ENCODE measurements around the gene POLR2F. TPM values are rescaled to one million over a fixed set of nuclear protein-coding genes. Genes with fewer than 3 reads are reported as not detected.

POLR2F gene
- total RNA-seq, 1 donor from 2014 or later, result 113 TPM

- DNase-seq, result peak; percentile 49
- Mint-ChIP-seq H3K4me3 (no peak overlapping the region), H3K4me1 (peaks cover 12% of the 10 kb centered on the region), H3K36me3 (ENCODE audit: low read depth) (peaks cover 19% of the 10 kb centered on the region), H3K9me3 (no peaks in the 10 kb centered on the region), H3K27me3 (no peaks in the 10 kb centered on the region), H3K27ac (peak overlapping the region; percentile 20)
- intact Hi-C loops (cut with micrococcal nuclease), result no loop called here
Observed at GRCh38 chr22:37917874-37918548, 35.5 kb upstream of the POLR2F start.

GRCh38 chr22:37918580-37919270, 34.8 kb upstream of the POLR2F start:
- intact Hi-C loops (cut with micrococcal nuclease), result no loop called here
- Mint-ChIP-seq H3K4me1 (peaks cover 8% of the 10 kb centered on the region), H3K27me3 (no peaks in the 10 kb centered on the region), H3K36me3 (ENCODE audit: low read depth) (peaks cover 18% of the 10 kb centered on the region), H3K27ac (peak overlapping the region; percentile 20), H3K9me3 (no peaks in the 10 kb centered on the region), H3K4me3 (no peak overlapping the region)
- DNase-seq, result no peak

DNA sequence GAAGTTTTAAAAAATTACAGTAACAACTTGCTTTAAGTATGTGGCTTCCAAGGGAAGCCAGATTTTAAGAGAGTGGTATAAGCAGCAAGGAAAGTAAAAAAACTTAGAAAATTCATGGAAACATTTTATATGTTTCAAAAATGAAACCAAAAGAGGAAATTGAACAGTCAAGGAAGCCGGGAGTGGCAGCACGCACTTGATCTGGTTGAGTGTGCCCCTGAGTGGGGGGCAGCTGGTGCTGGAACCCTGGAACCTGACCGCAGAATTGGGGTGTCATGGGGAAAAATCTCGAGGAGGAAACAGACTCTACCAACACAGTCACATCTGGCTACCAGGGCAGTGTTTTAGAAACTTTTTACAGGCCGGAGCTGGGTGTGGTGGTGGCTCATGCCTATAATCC, 33.4 kb upstream of the POLR2F start:
- peak overlapping the region; percentile 72 for H3K4me3 Mint-ChIP-seq
- H3K4me1 Mint-ChIP-seq, result peaks cover 8% of the 10 kb centered on the region
- peak overlapping the region; percentile 93 for H3K27ac Mint-ChIP-seq
- H3K36me3 Mint-ChIP-seq (ENCODE audit: low read depth), result peaks cover 16% of the 10 kb centered on the region
- peak; percentile 67 for DNase-seq
- no peaks in the 10 kb centered on the region for H3K9me3 Mint-ChIP-seq
- no peaks in the 10 kb centered on the region for H3K27me3 Mint-ChIP-seq
- intact Hi-C loops (cut with micrococcal nuclease), result no loop called here

- Mint-ChIP-seq H3K36me3 (ENCODE audit: low read depth) (peaks cover 12% of the 10 kb centered on the region), H3K27ac (no peak overlapping the region), H3K4me1 (peaks cover 8% of the 10 kb centered on the region), H3K9me3 (no peaks in the 10 kb centered on the region), H3K4me3 (no peak overlapping the region), H3K27me3 (no peaks in the 10 kb centered on the region)
- intact Hi-C loops (cut with micrococcal nuclease), result no loop called here
- DNase-seq, result no peak
Observed at GRCh38 chr22:37922191-37922590, 31.3 kb upstream of the POLR2F start.

DNA sequence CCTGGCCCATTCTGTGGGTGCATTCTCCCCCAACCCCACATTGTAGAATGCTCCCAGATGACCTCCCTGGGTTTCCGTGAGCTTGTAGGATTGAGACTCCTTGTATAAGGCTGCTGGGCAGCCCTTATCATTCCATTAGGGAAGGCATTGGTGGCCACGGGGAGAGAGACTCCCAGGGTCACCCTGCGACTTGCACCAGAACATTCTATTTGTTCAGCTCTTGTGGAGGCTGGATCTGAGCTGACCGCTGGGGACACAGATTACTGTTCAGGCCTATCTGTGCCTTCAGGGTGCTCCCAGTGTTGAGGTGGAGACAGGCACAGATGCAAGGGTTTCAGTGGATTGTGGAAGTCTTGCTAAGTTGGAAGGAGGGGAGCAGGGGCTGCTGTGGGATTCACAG, 29.6 kb upstream of the POLR2F start:
- intact Hi-C loops (cut with micrococcal nuclease), result no loop called here
- Mint-ChIP-seq H3K4me1 (peaks cover 6% of the 10 kb centered on the region), H3K27ac (no peak overlapping the region), H3K9me3 (no peaks in the 10 kb centered on the region), H3K27me3 (no peaks in the 10 kb centered on the region), H3K4me3 (no peak overlapping the region), H3K36me3 (ENCODE audit: low read depth) (peaks cover 16% of the 10 kb centered on the region)
- DNase-seq, result no peak

GRCh38 chr22:37924386-37925065, 29.0 kb upstream of the POLR2F start:
- Mint-ChIP-seq H3K4me3 (no peak overlapping the region), H3K27me3 (no peaks in the 10 kb centered on the region), H3K27ac (no peak overlapping the region), H3K9me3 (no peaks in the 10 kb centered on the region), H3K36me3 (ENCODE audit: low read depth) (peaks cover 19% of the 10 kb centered on the region), H3K4me1 (peaks cover 6% of the 10 kb centered on the region)
- intact Hi-C loops (cut with micrococcal nuclease), result no loop called here
- no peak for DNase-seq

DNA sequence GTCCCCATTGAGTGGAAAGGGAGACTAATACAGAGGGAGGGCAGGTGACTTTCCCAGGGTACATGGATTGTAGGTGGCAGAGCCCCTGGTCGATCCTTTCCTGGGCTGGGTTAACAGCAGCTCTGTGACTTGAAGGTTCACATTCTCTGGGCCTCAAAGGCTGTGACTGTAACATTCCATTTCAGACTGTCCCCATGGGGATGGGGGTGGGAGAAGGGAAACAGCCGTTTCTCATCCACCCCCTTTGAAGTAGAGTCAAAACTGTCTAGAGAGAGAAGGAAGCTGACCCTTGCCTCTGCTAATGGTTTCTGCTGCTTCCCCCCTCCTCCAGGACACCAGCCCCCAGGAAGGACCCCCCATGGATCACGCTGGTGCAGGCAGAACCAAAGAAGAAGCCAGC, 28.2 kb upstream of the POLR2F start:
- Mint-ChIP-seq H3K27ac (no peak overlapping the region), H3K4me1 (peaks cover 2% of the 10 kb centered on the region), H3K27me3 (no peaks in the 10 kb centered on the region), H3K4me3 (no peak overlapping the region), H3K9me3 (no peaks in the 10 kb centered on the region), H3K36me3 (ENCODE audit: low read depth) (peaks cover 15% of the 10 kb centered on the region)
- intact Hi-C loops (cut with micrococcal nuclease), result no loop called here
- DNase-seq, result no peak

DNA sequence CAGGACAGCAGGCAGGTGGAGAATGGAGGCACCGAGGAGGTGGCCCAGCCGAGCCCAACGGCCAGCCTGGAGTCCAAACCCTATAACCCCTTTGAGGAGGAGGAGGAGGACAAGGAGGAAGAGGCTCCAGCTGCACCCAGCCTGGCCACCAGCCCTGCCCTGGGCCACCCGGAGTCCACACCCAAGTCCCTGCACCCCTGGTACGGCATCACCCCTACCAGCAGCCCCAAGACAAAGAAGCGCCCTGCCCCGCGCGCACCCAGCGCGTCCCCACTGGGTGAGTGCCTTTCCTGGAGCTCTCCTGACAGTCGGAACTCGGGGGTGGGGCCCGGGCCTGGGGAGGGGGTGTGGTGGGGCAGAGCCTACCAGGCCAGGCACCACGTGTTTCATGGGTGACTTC, 27.7 kb upstream of the POLR2F start:
- Mint-ChIP-seq H3K9me3 (no peaks in the 10 kb centered on the region), H3K4me3 (no peak overlapping the region), H3K4me1 (peaks cover 1% of the 10 kb centered on the region), H3K27ac (no peak overlapping the region), H3K36me3 (ENCODE audit: low read depth) (peaks cover 15% of the 10 kb centered on the region), H3K27me3 (no peaks in the 10 kb centered on the region)
- intact Hi-C loops (cut with micrococcal nuclease), result no loop called here
- no peak for DNase-seq

- Mint-ChIP-seq H3K36me3 (ENCODE audit: low read depth) (peaks cover 15% of the 10 kb centered on the region), H3K27me3 (no peaks in the 10 kb centered on the region), H3K4me1 (peaks cover 1% of the 10 kb centered on the region), H3K9me3 (no peaks in the 10 kb centered on the region), H3K27ac (no peak overlapping the region), H3K4me3 (no peak overlapping the region)
- intact Hi-C loops (cut with micrococcal nuclease), result no loop called here
- DNase-seq, result no peak
Observed at GRCh38 chr22:37926358-37926757, 27.1 kb upstream of the POLR2F start.

- H3K4me3 Mint-ChIP-seq, result no peak overlapping the region
- no peaks in the 10 kb centered on the region for H3K27me3 Mint-ChIP-seq
- no peaks in the 10 kb centered on the region for H3K4me1 Mint-ChIP-seq
- H3K9me3 Mint-ChIP-seq, result no peaks in the 10 kb centered on the region
- peaks cover 12% of the 10 kb centered on the region for H3K36me3 Mint-ChIP-seq (ENCODE audit: low read depth)
- DNase-seq, result no peak
- H3K27ac Mint-ChIP-seq, result no peak overlapping the region
- intact Hi-C loops (cut with micrococcal nuclease), result no loop called here
Observed at GRCh38 chr22:37926771-37927636, 26.5 kb upstream of the POLR2F start.

DNA sequence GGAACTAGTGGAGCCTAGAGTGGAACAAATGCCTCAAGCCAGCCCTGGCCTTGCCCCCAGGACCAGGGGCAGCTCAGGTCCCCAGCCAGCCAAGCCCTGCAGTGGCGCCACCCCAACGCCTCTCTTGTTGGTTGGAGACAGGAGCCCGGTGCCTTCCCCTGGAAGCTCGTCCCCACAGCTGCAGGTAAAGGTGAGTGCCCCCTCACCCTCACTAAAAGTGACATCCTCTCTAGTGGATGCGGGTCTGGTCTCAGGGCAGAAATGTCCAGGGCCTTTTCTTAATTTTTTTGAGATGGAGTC, 25.9 kb upstream of the POLR2F start:
- Mint-ChIP-seq H3K27me3 (no peaks in the 10 kb centered on the region), H3K4me3 (no peak overlapping the region), H3K4me1 (no peaks in the 10 kb centered on the region), H3K27ac (no peak overlapping the region), H3K36me3 (ENCODE audit: low read depth) (peaks cover 14% of the 10 kb centered on the region), H3K9me3 (no peaks in the 10 kb centered on the region)
- intact Hi-C loops (cut with micrococcal nuclease), result no loop called here
- DNase-seq, result no peak

- intact Hi-C loops (cut with micrococcal nuclease), result no loop called here
- Mint-ChIP-seq H3K27me3 (no peaks in the 10 kb centered on the region), H3K9me3 (no peaks in the 10 kb centered on the region), H3K4me3 (no peak overlapping the region), H3K4me1 (peaks cover 9% of the 10 kb centered on the region), H3K27ac (no peak overlapping the region), H3K36me3 (ENCODE audit: low read depth) (peaks cover 12% of the 10 kb centered on the region)
- no peak for DNase-seq
Observed at GRCh38 chr22:37929390-37929789, 24.1 kb upstream of the POLR2F start.

GRCh38 chr22:37930270-37930951, 23.1 kb upstream of the POLR2F start:
- Mint-ChIP-seq H3K4me3 (no peak overlapping the region), H3K27me3 (no peaks in the 10 kb centered on the region), H3K27ac (no peak overlapping the region), H3K9me3 (no peaks in the 10 kb centered on the region), H3K4me1 (peaks cover 9% of the 10 kb centered on the region), H3K36me3 (ENCODE audit: low read depth) (peaks cover 12% of the 10 kb centered on the region)
- intact Hi-C loops (cut with micrococcal nuclease), result loop anchor here (5.0 kb wide), 1 partner anchor 33 kb away; no protein-coding TSS in a partner anchor
- peak; percentile 72 for DNase-seq

All from activated CD4-positive, alpha-beta T cell treated with anti-CD3 and anti-CD28 coated beads, Interleukin-2, amount 10 ng/mL, durations not matched to agents 24 days and 14 days (primary cell).